Osteocyte (in vitro differentiated cells): ENCODE data around the gene PDE4D. TPM values are rescaled to one million over a fixed set of nuclear protein-coding genes. Genes with fewer than 3 reads are reported as not detected.
A peak's percentile ranks its signal among the peaks of the same experiment; 100 is the strongest.

ENCODE experiments used
- DNase-seq: peaks from one replicate; pipeline ENCODE4 v3.0.0; 2021; ENCODE audit warnings: mixed read lengths; ENCODE audit not compliant: unreplicated experiment; ENCODE audit errors: extremely low spot score
- H3K27ac Mint-ChIP-seq: one replicate; pipeline ENCODE4 v1.8.0; 2021; ENCODE audit warnings: mild to moderate bottlenecking, mixed read lengths; ENCODE audit not compliant: unreplicated experiment
- H3K27me3 Mint-ChIP-seq: one replicate; pipeline ENCODE4 v1.8.0; 2021; ENCODE audit warnings: mixed read lengths; ENCODE audit not compliant: unreplicated experiment
- H3K36me3 Mint-ChIP-seq: one replicate; pipeline ENCODE4 v1.8.0; 2021; ENCODE audit warnings: mixed read lengths; ENCODE audit not compliant: unreplicated experiment
- H3K4me1 Mint-ChIP-seq: one replicate; pipeline ENCODE4 v1.8.0; 2021; ENCODE audit warnings: mixed read lengths; ENCODE audit not compliant: unreplicated experiment
- H3K4me3 Mint-ChIP-seq: one replicate; pipeline ENCODE4 v1.8.0; 2021; ENCODE audit warnings: mild to moderate bottlenecking, moderate library complexity, mixed read lengths; ENCODE audit not compliant: unreplicated experiment
- H3K9me3 Mint-ChIP-seq: one replicate; pipeline ENCODE4 v1.8.0; 2021; ENCODE audit warnings: mixed read lengths; ENCODE audit not compliant: unreplicated experiment
- microRNA-seq: library from miRNA; unstranded; fragments of <30 nt; microRNA quantifications from one replicate; pipeline ENCODE4 v1.1.0, GENCODE V29; 2020; ENCODE audit not compliant: unreplicated experiment
- total RNA-seq: library from RNA; stranded (reverse); gene quantifications from 2 replicates; pipeline ENCODE4 v1.2.1, GENCODE V29; 2021
- TF ChIP-seq, protein P1 (sequence below): fragments of 200-600 bp; sonication (generic); IDR thresholded peaks from 2 replicates; pipeline ENCODE4 v1.5.0; 2021; ENCODE audit warnings: antibody characterized with exemption, mild to moderate bottlenecking, moderate library complexity

PDE4D gene
- total RNA-seq, 1 donor from 2014 or later: 24.2 TPM

DNA sequence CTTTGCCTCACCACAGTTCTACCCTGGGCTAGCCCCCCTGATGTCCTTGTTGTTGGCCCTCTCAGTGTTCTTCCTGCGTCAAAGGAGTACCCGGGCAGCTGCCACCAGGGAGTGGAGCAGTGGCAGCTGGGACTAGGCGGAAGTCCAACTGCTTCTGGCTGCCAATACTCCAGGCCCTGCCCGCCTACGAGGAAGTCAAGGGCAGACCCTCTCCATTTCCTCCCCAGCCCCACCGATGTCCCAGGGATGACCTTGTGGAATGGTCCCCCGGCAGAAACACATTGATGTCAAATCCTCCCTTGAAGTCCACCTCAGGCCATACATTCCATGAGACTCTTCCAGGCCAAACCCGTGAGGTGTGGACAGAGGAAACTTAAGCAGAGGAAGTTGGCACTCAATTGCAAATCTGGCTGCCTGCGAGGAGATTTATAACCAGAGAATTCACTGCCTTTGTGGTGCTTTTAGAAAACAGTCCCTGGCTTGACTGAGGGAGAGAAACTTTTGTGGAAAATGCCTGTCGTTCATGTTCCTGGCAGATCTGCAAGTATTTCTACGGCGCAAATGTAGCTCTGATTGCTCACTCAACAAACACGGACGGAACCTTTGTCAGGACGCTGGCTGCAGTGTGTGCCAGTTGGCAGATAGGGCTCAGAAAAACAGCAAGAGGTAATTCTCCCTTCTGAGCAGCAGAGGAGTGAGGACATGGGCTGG, 970.9 kb downstream of the PDE4D start:
- H3K27me3 Mint-ChIP-seq: no peaks in the 10 kb centered on the region
- no peak for DNase-seq
- no peak overlapping the region for H3K27ac Mint-ChIP-seq
- peaks cover 15% of the 10 kb centered on the region for H3K4me1 Mint-ChIP-seq
- H3K36me3 Mint-ChIP-seq: no peaks in the 10 kb centered on the region
- H3K4me3 Mint-ChIP-seq: no peak overlapping the region
- TF ChIP-seq, protein P1, sequence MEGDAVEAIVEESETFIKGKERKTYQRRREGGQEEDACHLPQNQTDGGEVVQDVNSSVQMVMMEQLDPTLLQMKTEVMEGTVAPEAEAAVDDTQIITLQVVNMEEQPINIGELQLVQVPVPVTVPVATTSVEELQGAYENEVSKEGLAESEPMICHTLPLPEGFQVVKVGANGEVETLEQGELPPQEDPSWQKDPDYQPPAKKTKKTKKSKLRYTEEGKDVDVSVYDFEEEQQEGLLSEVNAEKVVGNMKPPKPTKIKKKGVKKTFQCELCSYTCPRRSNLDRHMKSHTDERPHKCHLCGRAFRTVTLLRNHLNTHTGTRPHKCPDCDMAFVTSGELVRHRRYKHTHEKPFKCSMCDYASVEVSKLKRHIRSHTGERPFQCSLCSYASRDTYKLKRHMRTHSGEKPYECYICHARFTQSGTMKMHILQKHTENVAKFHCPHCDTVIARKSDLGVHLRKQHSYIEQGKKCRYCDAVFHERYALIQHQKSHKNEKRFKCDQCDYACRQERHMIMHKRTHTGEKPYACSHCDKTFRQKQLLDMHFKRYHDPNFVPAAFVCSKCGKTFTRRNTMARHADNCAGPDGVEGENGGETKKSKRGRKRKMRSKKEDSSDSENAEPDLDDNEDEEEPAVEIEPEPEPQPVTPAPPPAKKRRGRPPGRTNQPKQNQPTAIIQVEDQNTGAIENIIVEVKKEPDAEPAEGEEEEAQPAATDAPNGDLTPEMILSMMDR: no peak
- H3K9me3 Mint-ChIP-seq: no peaks in the 10 kb centered on the region

DNA sequence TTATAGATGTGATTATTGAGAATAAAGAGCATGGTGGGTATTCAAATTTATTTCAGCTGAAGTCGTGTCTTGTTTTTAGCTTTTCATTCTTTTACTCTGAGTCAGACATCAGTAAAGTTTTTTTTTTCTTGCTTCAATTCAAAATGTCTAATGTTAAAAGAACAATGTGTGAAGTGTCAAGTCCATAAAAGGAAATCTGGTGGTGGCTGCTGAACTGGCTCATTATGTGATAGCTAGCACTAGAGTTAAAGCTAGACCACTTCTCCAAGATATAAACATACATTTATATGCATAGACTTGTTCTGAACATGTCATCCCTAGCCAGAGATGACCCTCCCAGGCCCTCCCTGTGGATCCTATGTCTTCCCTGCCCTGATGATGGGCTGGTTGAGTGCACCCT, 972.4 kb downstream of the PDE4D start:
- Mint-ChIP-seq H3K27me3 (no peaks in the 10 kb centered on the region), H3K4me3 (no peak overlapping the region), H3K27ac (peak overlapping the region; percentile 13), H3K9me3 (no peaks in the 10 kb centered on the region), H3K36me3 (no peaks in the 10 kb centered on the region), H3K4me1 (peaks cover 11% of the 10 kb centered on the region)
- TF ChIP-seq, protein P1: no peak
- DNase-seq: no peak

DNA sequence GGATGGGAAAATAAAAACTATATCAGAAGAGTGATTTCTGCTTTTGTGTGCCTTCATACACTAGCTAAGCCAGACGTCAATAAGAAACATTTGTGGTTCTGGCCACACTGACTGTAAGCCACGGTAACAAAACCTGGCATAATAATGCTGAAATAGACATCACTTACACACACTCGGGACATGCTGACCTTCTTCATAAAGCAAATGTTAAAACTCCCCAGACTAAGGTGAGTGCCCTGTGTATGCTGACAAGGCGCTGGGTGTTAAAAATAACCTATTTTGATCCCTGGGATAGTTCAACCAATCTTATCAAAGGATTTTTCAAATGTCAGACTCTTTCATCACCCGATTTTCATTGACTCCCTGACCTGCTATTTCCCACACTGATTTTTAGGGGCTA, 973.7 kb downstream of the PDE4D start:
- TF ChIP-seq, protein P1: no peak
- no peak for DNase-seq
- Mint-ChIP-seq H3K36me3 (no peaks in the 10 kb centered on the region), H3K4me3 (no peak overlapping the region), H3K27me3 (no peaks in the 10 kb centered on the region), H3K9me3 (no peaks in the 10 kb centered on the region), H3K4me1 (peaks cover 8% of the 10 kb centered on the region), H3K27ac (no peak overlapping the region)

Small RNA genes within 50 kb of the gene (microRNA-seq; reads per million reads assigned to microRNA genes)
- gene MIR582: 32.9 reads per million, percentile 38 among the genes with 10 or more reads in this experiment
